Fibroblast of skin of right biceps (primary cell): ENCODE data around the gene ATG12.

Source experiments
- DNase-seq: peaks from one replicate; pipeline ENCODE4 v3.0.0-alpha.2; 2013

ATG12 gene

GRCh38 chr5:115801984-115802383, 39.4 kb downstream of the ATG12 start:
- no peak for DNase-seq

- DNase-seq = no peak
Observed at GRCh38 chr5:115801152-115801551, 40.2 kb downstream of the ATG12 start.

- no peak for DNase-seq
Observed at GRCh38 chr5:115800108-115800507, 41.3 kb downstream of the ATG12 start.

GRCh38 chr5:115798252-115798651, 43.1 kb downstream of the ATG12 start:
- DNase-seq = no peak

- DNase-seq = no peak
Observed at GRCh38 chr5:115796656-115797055, 44.7 kb downstream of the ATG12 start.

- no peak for DNase-seq
Observed at GRCh38 chr5:115795700-115796099, 45.7 kb downstream of the ATG12 start.

- no peak for DNase-seq
Observed at GRCh38 chr5:115788440-115788839, 52.9 kb downstream of the ATG12 start.

GRCh38 chr5:115787426-115787825, 53.9 kb downstream of the ATG12 start:
- DNase-seq = no peak

- no peak for DNase-seq
Observed at GRCh38 chr5:115785381-115786065, 55.8 kb downstream of the ATG12 start.

- DNase-seq = no peak
Observed at GRCh38 chr5:115778417-115778816, 62.9 kb downstream of the ATG12 start.
